ENCODE data around the gene THSD7A. TPM values are rescaled to one million over a fixed set of nuclear protein-coding genes. Genes with fewer than 3 reads are reported as not detected.

Gene THSD7A
- total and polyA plus RNA-seq, 9 of the 15 experiments (the other 6 are each of a cell fraction or from before 2014, with no cell fraction given), result 0.01 to 0.02 TPM; not detected in 7

DNA sequence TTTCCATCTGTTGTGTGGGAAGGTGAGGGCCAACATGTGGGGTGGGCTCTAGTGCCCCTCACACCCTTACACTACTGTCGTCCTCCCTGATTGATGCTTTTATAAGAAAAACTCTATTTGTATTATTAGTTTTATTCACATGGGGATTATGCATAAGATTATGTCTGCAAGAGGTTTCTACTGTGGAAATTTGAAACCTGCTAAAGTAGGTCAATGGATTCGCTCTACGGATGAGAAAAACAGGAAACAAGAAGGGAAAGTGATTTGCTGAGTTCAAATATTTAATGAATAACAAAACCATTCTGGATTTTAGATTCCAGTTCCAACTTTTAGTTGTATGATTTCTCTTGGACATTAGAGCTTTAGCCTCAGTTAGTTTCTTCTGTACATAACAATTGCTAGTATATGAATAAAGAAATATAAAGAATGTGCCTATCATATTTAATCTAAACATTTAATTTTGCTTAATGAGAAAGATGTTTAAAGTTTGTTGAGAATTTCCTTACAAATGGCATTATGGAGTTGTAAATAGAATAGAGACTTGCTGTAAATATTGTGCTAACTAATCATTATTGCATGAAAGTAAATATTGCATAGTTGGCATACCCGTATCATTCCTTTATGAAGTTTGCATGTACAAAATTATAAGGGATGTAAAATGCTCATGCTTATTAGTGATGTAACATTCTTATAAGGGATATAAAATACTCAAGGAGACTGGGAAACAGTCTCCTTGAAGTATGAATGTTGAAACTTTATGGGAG is 193.8 kb downstream of the THSD7A start:
- Histone ChIP-seq H3K9ac (ENCODE audit: insufficient read depth in 1 of 2, low read depth in 2 of 2, low read length in 2 of 2) (no peak overlapping the region), H3K27me3 (ENCODE audit: control insufficient read depth in 2 of 2, insufficient read depth in 2 of 2, low read length in 2 of 2) (no peaks in the 10 kb centered on the region), H3K27ac (ENCODE audit: extremely low read depth, low read depth, low read length) (no peak overlapping the region), H3K9me3 (replicated peaks; ENCODE audit: control insufficient read depth, insufficient read depth, low read depth, low read length) (no peaks in the 10 kb centered on the region; the same call in 1 of the 2 replicates), H3K4me1 (replicated peaks in 1 of 2; ENCODE audit: control insufficient read depth in 2 of 2, insufficient read depth in 2 of 2, low read length in 2 of 2) (no peaks in the 10 kb centered on the region), H3K4me3 (no peak overlapping the region), H3K9me1 (ENCODE audit: control insufficient read depth, insufficient read depth, low read length) (no peaks in the 10 kb centered on the region), H3K79me2 (ENCODE audit: control insufficient read depth, insufficient read depth, low read length) (no peaks in the 10 kb centered on the region), H3K36me3 (ENCODE audit: control insufficient read depth, insufficient read depth, low read length) (no peaks in the 10 kb centered on the region), H4K20me1 (replicated peaks; ENCODE audit: control insufficient read depth, insufficient read depth, low read length) (no peaks in the 10 kb centered on the region), H3K4me2 (ENCODE audit: insufficient read depth, low read length) (no peak overlapping the region), H2AFZ (ENCODE audit: low read depth, low read length) (no peak overlapping the region)
- intact Hi-C loops (cut with micrococcal nuclease) (no loop called here), in situ Hi-C loops (cut with MboI) (no loop called here)
- ChIA-PET POLR2A (no interaction called here), CTCF (ENCODE audit: low intra/inter-chr PET ratio) (no interaction called here)
- DNase-seq (ENCODE audit: extremely low read depth in 1 of 4, low spot score in 3 of 4) (no peak), FAIRE-seq (no peak), ATAC-seq (no peak)
- BruUV-seq (replicated peaks), result no TSS peak
- 1% methylated on average over 4 of the region's 4 CpGs for WGBS (ENCODE audit: insufficient coverage, low coverage, missing lambda C conversion rate)
- TF ChIP-seq ZSCAN29 (IDR thresholded peaks at IDR 0.05) (no peak), DACH1 (IDR thresholded peaks at IDR 0.05; ENCODE audit: partially characterized antibody) (no peak), IFI16 (CRISPR knock-in tag; IDR thresholded peaks at IDR 0.05) (no peak), OTX1 (CRISPR knock-in tag; IDR thresholded peaks at IDR 0.05) (no peak), TEAD4 (IDR thresholded peaks at IDR 0.05; ENCODE audit: low read length) (no peak), TEAD4 (CRISPR knock-in tag; IDR thresholded peaks at IDR 0.05; ENCODE audit: borderline replicate concordance) (no peak), DIDO1 (tag; IDR thresholded peaks at IDR 0.05; ENCODE audit: low read depth) (no peak), ZNF830 (CRISPR knock-in tag; IDR thresholded peaks at IDR 0.05) (no peak), GTF2A2 (tag; IDR thresholded peaks at IDR 0.05) (no peak), ZNF175 (CRISPR knock-in tag; IDR thresholded peaks at IDR 0.05; ENCODE audit: low read depth) (no peak), KLF1 (tag; IDR thresholded peaks at IDR 0.05) (no peak), RBBP5 (IDR thresholded peaks at IDR 0.05; ENCODE audit: borderline replicate concordance, insufficient read depth, low read length, poor library complexity, severe bottlenecking) (no peak), RFX1 (IDR thresholded peaks at IDR 0.05) (no peak)
- TF ChIP-seq, protein P1, sequence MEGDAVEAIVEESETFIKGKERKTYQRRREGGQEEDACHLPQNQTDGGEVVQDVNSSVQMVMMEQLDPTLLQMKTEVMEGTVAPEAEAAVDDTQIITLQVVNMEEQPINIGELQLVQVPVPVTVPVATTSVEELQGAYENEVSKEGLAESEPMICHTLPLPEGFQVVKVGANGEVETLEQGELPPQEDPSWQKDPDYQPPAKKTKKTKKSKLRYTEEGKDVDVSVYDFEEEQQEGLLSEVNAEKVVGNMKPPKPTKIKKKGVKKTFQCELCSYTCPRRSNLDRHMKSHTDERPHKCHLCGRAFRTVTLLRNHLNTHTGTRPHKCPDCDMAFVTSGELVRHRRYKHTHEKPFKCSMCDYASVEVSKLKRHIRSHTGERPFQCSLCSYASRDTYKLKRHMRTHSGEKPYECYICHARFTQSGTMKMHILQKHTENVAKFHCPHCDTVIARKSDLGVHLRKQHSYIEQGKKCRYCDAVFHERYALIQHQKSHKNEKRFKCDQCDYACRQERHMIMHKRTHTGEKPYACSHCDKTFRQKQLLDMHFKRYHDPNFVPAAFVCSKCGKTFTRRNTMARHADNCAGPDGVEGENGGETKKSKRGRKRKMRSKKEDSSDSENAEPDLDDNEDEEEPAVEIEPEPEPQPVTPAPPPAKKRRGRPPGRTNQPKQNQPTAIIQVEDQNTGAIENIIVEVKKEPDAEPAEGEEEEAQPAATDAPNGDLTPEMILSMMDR (IDR thresholded peaks at IDR 0.05 in 2 of 3, conservative IDR thresholded peaks at IDR 0.05 in 1 of 3; ENCODE audit: insufficient read depth in 2 of 3, low read depth in 1 of 3, low read length in 3 of 3), result no peak
